B cell (primary cell): ENCODE results near the gene NCAPG2. TPM values are rescaled to one million over a fixed set of nuclear protein-coding genes. Genes with fewer than 3 reads are reported as not detected.

Experiments used
- ATAC-seq: fragments of 200-7000 bp; cut with Tn5 transposase; one replicate; pipeline ENCODE4 v1.10.0; 2021; ENCODE audit warnings: low read depth, mild to moderate bottlenecking, moderate number of reproducible peaks, moderate library complexity
- CTCF ChIA-PET: fragments of 350-600 bp; sonication (Branson Sonifier 250); formaldehyde crosslinking; loops from one replicate; lab custom pipeline; 2021; ENCODE audit warnings: antibody characterized with exemption, inconsistent platforms; lab: Charles Lee
- POLR2A ChIA-PET: fragments of 350-600 bp; sonication (Branson Sonifier 250); formaldehyde crosslinking; loops from one replicate; lab custom pipeline; 2021; ENCODE audit warnings: antibody characterized with exemption; lab: Charles Lee
- DNase-seq: peaks from one replicate; pipeline ENCODE4 v3.0.0; 2013
- H2AFZ ChIP-seq: 2 replicates; pipeline ENCODE4 v1.6.1; 2012; ENCODE audit warnings: mild to moderate bottlenecking, low read depth, low read length; ENCODE audit not compliant: insufficient read depth, poor library complexity, severe bottlenecking
- H3K27ac ChIP-seq, 2 donors: 1 replicate in 1 of 2; 2 replicates in 1 of 2; pipeline ENCODE4 v1.5.1; 2012 to 2013; ENCODE audit warnings: low read length in 2 of 2, mild to moderate bottlenecking in 2 of 2, moderate library complexity in 1 of 2
- H3K27me3 ChIP-seq, 4 experiments: fragments of 200-600 bp in 1 of 4; sonication (generic) in 1 of 4; replicated peaks in 1 of 4; 1 replicate in 2 of 4; 2 replicates in 2 of 4; pipeline versions ENCODE4 v1.6.1 to v1.7.0; 2013 to 2016; ENCODE audit warnings: low read length in 3 of 4, mild to moderate bottlenecking in 2 of 4, mixed read lengths in 1 of 4, moderate library complexity in 1 of 4; ENCODE audit not compliant: insufficient read depth in 4 of 4, control insufficient read depth in 3 of 4; ENCODE audit errors: control extremely low read depth in 1 of 4
- H3K36me3 ChIP-seq, 2 experiments: replicated peaks in 1 of 2; 1 replicate in 1 of 2; 2 replicates in 1 of 2; pipeline versions ENCODE4 v1.6.1 to v1.7.1; 2013; ENCODE audit warnings: low read length in 1 of 2; ENCODE audit not compliant: insufficient read depth in 2 of 2, control insufficient read depth in 1 of 2; ENCODE audit errors: control extremely low read depth in 1 of 2, extremely low read depth in 1 of 2
- H3K4me1 ChIP-seq, 2 donors: fragments of 200-600 bp in 1 of 2; sonication (generic) in 1 of 2; 1 replicate in 1 of 2; 2 replicates in 1 of 2; pipeline versions ENCODE4 v1.5.1 to v1.6.1; 2013 to 2017; ENCODE audit warnings: low read length in 2 of 2; ENCODE audit not compliant: control insufficient read depth in 2 of 2, insufficient read depth in 2 of 2
- H3K4me2 ChIP-seq: replicated peaks from 2 replicates; pipeline ENCODE3; 2012; ENCODE audit warnings: mild to moderate bottlenecking, low read depth, low read length; ENCODE audit not compliant: poor library complexity, severe bottlenecking
- H3K4me3 ChIP-seq, 5 experiments: fragments of 200-600 bp in 1 of 5; sonication (generic) in 1 of 5; 1 replicate in 3 of 5; 2 replicates in 2 of 5; pipeline versions ENCODE4 v1.5.1 to v1.7.0; 2011 to 2016; ENCODE audit warnings: low read length in 4 of 5, mild to moderate bottlenecking in 4 of 5, low read depth in 2 of 5, control low read depth in 1 of 5, moderate library complexity in 1 of 5; ENCODE audit not compliant: insufficient read depth in 1 of 5; ENCODE audit errors: control extremely low read depth in 1 of 5, extremely low read depth in 1 of 5
- H3K79me2 ChIP-seq: fragments of 200-600 bp; sonication (generic); one replicate; pipeline ENCODE4 v1.6.0; 2016; ENCODE audit warnings: low read length; ENCODE audit not compliant: control insufficient read depth, insufficient read depth
- H3K9ac ChIP-seq: fragments of 200-600 bp; sonication (generic); 2 replicates; pipeline ENCODE4 v1.6.1; 2017; ENCODE audit warnings: mild to moderate bottlenecking, low read length, moderate library complexity
- H3K9me3 ChIP-seq, 3 donors: one replicate each; pipeline versions ENCODE4 v1.6.1 to v1.7.1; 2013; ENCODE audit warnings: low read length in 2 of 3; ENCODE audit not compliant: control insufficient read depth in 2 of 3, insufficient read depth in 1 of 3; ENCODE audit errors: control extremely low read depth in 1 of 3
- H4K20me1 ChIP-seq: 2 replicates; pipeline ENCODE4 v1.6.0; 2012; ENCODE audit warnings: mild to moderate bottlenecking, low read length; ENCODE audit not compliant: insufficient read depth, control insufficient read depth, poor library complexity, severe bottlenecking
- H3K27ac Mint-ChIP-seq: one replicate; pipeline ENCODE4 v1.8.0; 2021; ENCODE audit warnings: mixed read lengths
- H3K27me3 Mint-ChIP-seq: one replicate; pipeline ENCODE4 v1.8.0; 2021; ENCODE audit warnings: mixed read lengths
- H3K4me1 Mint-ChIP-seq: one replicate; pipeline ENCODE4 v1.8.0; 2021; ENCODE audit warnings: mixed read lengths
- H3K4me3 Mint-ChIP-seq: one replicate; pipeline ENCODE4 v1.8.0; 2021; ENCODE audit warnings: mixed read lengths
- H3K9me3 Mint-ChIP-seq: one replicate; pipeline ENCODE4 v1.8.0; 2022; ENCODE audit warnings: mixed read lengths; ENCODE audit not compliant: insufficient read depth
- EZH2 ChIP-seq: IDR thresholded peaks from 2 replicates; pipeline ENCODE4 v1.6.1; 2012; ENCODE audit warnings: borderline replicate concordance, low read depth, mild to moderate bottlenecking, moderate library complexity, low read length; ENCODE audit not compliant: insufficient read depth, poor library complexity, severe bottlenecking
- WGBS: methylation state at CpG from one replicate; pipeline ENCODE4 v1.1.5; 2013; ENCODE audit warnings: missing lambda C conversion rate; ENCODE audit not compliant: insufficient coverage; 5-methylcytosine and 5-hydroxymethylcytosine counted together
- intact Hi-C: fragments of 100-400 bp; cut with micrococcal nuclease; formaldehyde crosslinking; loops from one replicate; pipeline ENCODE4 v1.10.0; 2022
- polyA plus RNA-seq: library from polyadenylated mRNA; depleted of rRNA; stranded (reverse); fragments of >200 nt; gene quantifications from 2 replicates; pipeline ENCODE4 v1.2.3, GENCODE V29; 2012
- total RNA-seq, 2 donors: library from RNA; stranded (reverse); fragments of 120-200 nt in 1 of 2; gene quantifications; 1 replicate in 1 of 2; 2 replicates in 1 of 2; pipeline versions ENCODE4 v1.2.3 to v1.2.4, GENCODE V29; 2013 to 2022
- TF ChIP-seq, protein P1 (sequence below): fragments of 200-600 bp; IDR thresholded peaks from one replicate; pipeline ENCODE4 v1.8.0; 2022; ENCODE audit warnings: antibody characterized with exemption, mild to moderate bottlenecking

Gene NCAPG2
- total and polyA plus RNA-seq, 2 donors (not counting 1 experiment from before 2014, with no cell fraction given), result 2.9 to 9.8 TPM

- WGBS, result 92% methylated on average over 1 of the region's 3 CpGs
- Histone ChIP-seq H3K27ac (no peak overlapping the region), H2AFZ (no peak overlapping the region), H3K36me3 (peaks cover 0 to 4% of the 10 kb centered on the region in 2 experiments), H4K20me1 (no peaks in the 10 kb centered on the region), H3K4me1 (no peaks in the 10 kb centered on the region), H3K9ac (no peak overlapping the region), H3K9me3 (no peaks in the 10 kb centered on the region), H3K79me2 (no peaks in the 10 kb centered on the region), H3K4me2 (no peak overlapping the region), H3K4me3 (no peak overlapping the region), H3K27me3 (no peaks in the 10 kb centered on the region)
- intact Hi-C loops, result no loop called here
- ATAC-seq (no peak), DNase-seq (no peak)
- Mint-ChIP-seq H3K27ac (no peak overlapping the region), H3K9me3 (no peaks in the 10 kb centered on the region), H3K4me1 (no peaks in the 10 kb centered on the region), H3K27me3 (no peaks in the 10 kb centered on the region), H3K4me3 (no peak overlapping the region)
- ChIA-PET POLR2A (no interaction called here), CTCF (no interaction called here)
- TF ChIP-seq, protein P1, sequence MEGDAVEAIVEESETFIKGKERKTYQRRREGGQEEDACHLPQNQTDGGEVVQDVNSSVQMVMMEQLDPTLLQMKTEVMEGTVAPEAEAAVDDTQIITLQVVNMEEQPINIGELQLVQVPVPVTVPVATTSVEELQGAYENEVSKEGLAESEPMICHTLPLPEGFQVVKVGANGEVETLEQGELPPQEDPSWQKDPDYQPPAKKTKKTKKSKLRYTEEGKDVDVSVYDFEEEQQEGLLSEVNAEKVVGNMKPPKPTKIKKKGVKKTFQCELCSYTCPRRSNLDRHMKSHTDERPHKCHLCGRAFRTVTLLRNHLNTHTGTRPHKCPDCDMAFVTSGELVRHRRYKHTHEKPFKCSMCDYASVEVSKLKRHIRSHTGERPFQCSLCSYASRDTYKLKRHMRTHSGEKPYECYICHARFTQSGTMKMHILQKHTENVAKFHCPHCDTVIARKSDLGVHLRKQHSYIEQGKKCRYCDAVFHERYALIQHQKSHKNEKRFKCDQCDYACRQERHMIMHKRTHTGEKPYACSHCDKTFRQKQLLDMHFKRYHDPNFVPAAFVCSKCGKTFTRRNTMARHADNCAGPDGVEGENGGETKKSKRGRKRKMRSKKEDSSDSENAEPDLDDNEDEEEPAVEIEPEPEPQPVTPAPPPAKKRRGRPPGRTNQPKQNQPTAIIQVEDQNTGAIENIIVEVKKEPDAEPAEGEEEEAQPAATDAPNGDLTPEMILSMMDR, result no peak
- no peak for TF ChIP-seq EZH2
Observed at GRCh38 chr7:158676906-158677305, 27.7 kb downstream of the NCAPG2 start.

- Histone ChIP-seq H3K4me2 (no peak overlapping the region), H4K20me1 (no peaks in the 10 kb centered on the region), H2AFZ (no peak overlapping the region), H3K9ac (no peak overlapping the region), H3K79me2 (no peaks in the 10 kb centered on the region), H3K9me3 (no peaks in the 10 kb centered on the region), H3K4me3 (no peak overlapping the region), H3K4me1 (no peaks in the 10 kb centered on the region), H3K36me3 (peaks cover 0 to 4% of the 10 kb centered on the region in 2 experiments), H3K27ac (no peak overlapping the region), H3K27me3 (no peaks in the 10 kb centered on the region)
- Mint-ChIP-seq H3K27ac (no peak overlapping the region), H3K9me3 (no peaks in the 10 kb centered on the region), H3K4me1 (no peaks in the 10 kb centered on the region), H3K4me3 (no peak overlapping the region), H3K27me3 (no peaks in the 10 kb centered on the region)
- TF ChIP-seq, protein P1, result no peak
- TF ChIP-seq EZH2, result no peak
- ChIA-PET POLR2A (no interaction called here), CTCF (interaction anchor here (0.5 kb wide), 1 partner anchor 1424 kb away, joined by 3 read pairs; no protein-coding TSS in a partner anchor)
- intact Hi-C loops, result no loop called here
- ATAC-seq, result no peak
- whole genome bisulfite sequencing, result 93% methylated on average over 2 of the region's 7 CpGs
- no peak for DNase-seq
Observed at GRCh38 chr7:158676171-158676840, 28.3 kb downstream of the NCAPG2 start.
